ENCODE data around the gene C2CD4B. TPM values are rescaled to one million over a fixed set of nuclear protein-coding genes. Genes with fewer than 3 reads are reported as not detected.

C2CD4B gene
- total and polyA plus RNA-seq, 10 of the 15 experiments (the other 5 are each of a cell fraction or from before 2014, with no cell fraction given) = not detected

GRCh38 chr15:62188744-62189143 is 23.7 kb upstream of the C2CD4B start:
- Histone ChIP-seq H3K36me3 (ENCODE audit: control insufficient read depth in 2 of 2, insufficient read depth in 2 of 2, low read length in 1 of 2) (no peaks in the 10 kb centered on the region), H3K27ac (ENCODE audit: control insufficient read depth, insufficient read depth) (no peak overlapping the region), H4K20me1 (ENCODE audit: control insufficient read depth, insufficient read depth) (no peaks in the 10 kb centered on the region), H2AFZ (ENCODE audit: control insufficient read depth, low read depth, low read length) (no peak overlapping the region), H3K4me3 (no peak overlapping the region), H3K79me2 (ENCODE audit: control insufficient read depth, insufficient read depth, low read length) (no peaks in the 10 kb centered on the region), H3K4me2 (ENCODE audit: control insufficient read depth, insufficient read depth) (no peak overlapping the region), H3K9me3 (replicated peaks; ENCODE audit: control insufficient read depth, insufficient read depth, low read length) (no peaks in the 10 kb centered on the region), H3K4me1 (ENCODE audit: control insufficient read depth, insufficient read depth, low read length) (no peaks in the 10 kb centered on the region), H3K27me3 (replicated peaks in 1 of 2; ENCODE audit: control insufficient read depth in 2 of 2, insufficient read depth in 2 of 2, low read length in 1 of 2) (no peaks in the 10 kb centered on the region; a peak in 1 of 4 replicates), H3K9ac (ENCODE audit: control insufficient read depth, insufficient read depth, low read length) (no peak overlapping the region)
- no peak for DNase-seq (ENCODE audit: low read depth, low spot score)
- ChIA-PET CTCF (no interaction called here), RAD21 (ENCODE audit: unreplicated experiment) (no interaction called here), POLR2A (no interaction called here), SMC1A (ENCODE audit: uncharacterized antibody, unreplicated experiment) (interaction anchor here (1.5 kb wide), 1 partner anchor 156 kb away, joined by 3 read pairs; no protein-coding TSS in a partner anchor)
- ATAC-seq = no peak
- no peak for FAIRE-seq
- in situ Hi-C loops (cut with MboI) = no loop called here
- intact Hi-C loops (cut with micrococcal nuclease; ENCODE audit: unreplicated experiment) = no loop called here
- BruUV-seq (replicated peaks) = no TSS peak
- TF ChIP-seq STAT3 (IDR thresholded peaks at IDR 0.05; ENCODE audit: low read depth, low read length) (no peak), ZNF207 (IDR thresholded peaks at IDR 0.05; ENCODE audit: borderline replicate concordance) (no peak), STAT1 (conservative IDR thresholded peaks at IDR 0.05) (no peak), MEF2B (IDR thresholded peaks at IDR 0.05; ENCODE audit: partially characterized antibody, poor library complexity, severe bottlenecking) (no peak), KAT2A (conservative IDR thresholded peaks at IDR 0.05; ENCODE audit: control insufficient read depth, low read depth, low read length) (no peak), ZBTB33 (IDR thresholded peaks at IDR 0.05) (no peak), NBN (IDR thresholded peaks at IDR 0.05) (no peak), JUND (IDR thresholded peaks at IDR 0.05; ENCODE audit: low read depth, low read length) (no peak), HDGF (IDR thresholded peaks at IDR 0.05) (no peak), HDAC2 (IDR thresholded peaks at IDR 0.05) (no peak), CBX5 (IDR thresholded peaks at IDR 0.05; ENCODE audit: low read depth) (no peak), GABPA (IDR thresholded peaks at IDR 0.05; ENCODE audit: low read depth) (no peak), MLLT1 (IDR thresholded peaks at IDR 0.05) (no peak), CEBPB (IDR thresholded peaks at IDR 0.05; ENCODE audit: borderline replicate concordance in 1 of 2, low read depth in 2 of 2, low read length in 2 of 2) (no peak), BRCA1 (IDR thresholded peaks at IDR 0.05; ENCODE audit: low read depth, low read length) (no peak), RELA (IDR thresholded peaks at IDR 0.05; ENCODE audit: borderline replicate concordance, partially characterized antibody) (no peak), RB1 (IDR thresholded peaks at IDR 0.05; ENCODE audit: borderline replicate concordance) (no peak), HCFC1 (IDR thresholded peaks at IDR 0.05; ENCODE audit: low read length) (no peak), IKZF2 (IDR thresholded peaks at IDR 0.05) (no peak), JUNB (IDR thresholded peaks at IDR 0.05) (no peak)
- 62% methylated on average over 5 of the region's 5 CpGs for WGBS (ENCODE audit: insufficient coverage, insufficient replicate concordance, low lambda C conversion rate, missing lambda C conversion rate)
